Mucosa of gallbladder (tissue), 1 donor: ENCODE measurements around the gene MCF2. TPM values are rescaled to one million over a fixed set of nuclear protein-coding genes. Genes with fewer than 3 reads are reported as not detected.
"Not testable (repeated sequence)": the region's sequence is repeated elsewhere in the genome, so short reads cannot be mapped to it uniquely, and the experiment has no call there.

ENCODE experiments used
- DNase-seq: peaks from one replicate; pipeline ENCODE4 v3.0.0-alpha.2; 2020; ENCODE audit warnings: low spot score
- total RNA-seq: library from RNA; stranded (reverse); gene quantifications from one replicate; pipeline ENCODE4 v1.2.1, GENCODE V29; 2021
- donor health status: DM: no; HTN: no; CAD: no.

The MCF2 gene, protein sequence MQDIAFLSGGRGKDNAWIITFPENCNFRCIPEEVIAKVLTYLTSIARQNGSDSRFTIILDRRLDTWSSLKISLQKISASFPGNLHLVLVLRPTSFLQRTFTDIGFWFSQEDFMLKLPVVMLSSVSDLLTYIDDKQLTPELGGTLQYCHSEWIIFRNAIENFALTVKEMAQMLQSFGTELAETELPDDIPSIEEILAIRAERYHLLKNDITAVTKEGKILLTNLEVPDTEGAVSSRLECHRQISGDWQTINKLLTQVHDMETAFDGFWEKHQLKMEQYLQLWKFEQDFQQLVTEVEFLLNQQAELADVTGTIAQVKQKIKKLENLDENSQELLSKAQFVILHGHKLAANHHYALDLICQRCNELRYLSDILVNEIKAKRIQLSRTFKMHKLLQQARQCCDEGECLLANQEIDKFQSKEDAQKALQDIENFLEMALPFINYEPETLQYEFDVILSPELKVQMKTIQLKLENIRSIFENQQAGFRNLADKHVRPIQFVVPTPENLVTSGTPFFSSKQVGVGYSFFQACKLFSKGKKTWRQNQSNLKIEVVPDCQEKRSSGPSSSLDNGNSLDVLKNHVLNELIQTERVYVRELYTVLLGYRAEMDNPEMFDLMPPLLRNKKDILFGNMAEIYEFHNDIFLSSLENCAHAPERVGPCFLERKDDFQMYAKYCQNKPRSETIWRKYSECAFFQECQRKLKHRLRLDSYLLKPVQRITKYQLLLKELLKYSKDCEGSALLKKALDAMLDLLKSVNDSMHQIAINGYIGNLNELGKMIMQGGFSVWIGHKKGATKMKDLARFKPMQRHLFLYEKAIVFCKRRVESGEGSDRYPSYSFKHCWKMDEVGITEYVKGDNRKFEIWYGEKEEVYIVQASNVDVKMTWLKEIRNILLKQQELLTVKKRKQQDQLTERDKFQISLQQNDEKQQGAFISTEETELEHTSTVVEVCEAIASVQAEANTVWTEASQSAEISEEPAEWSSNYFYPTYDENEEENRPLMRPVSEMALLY
- 3.3 TPM for total RNA-seq

DNA sequence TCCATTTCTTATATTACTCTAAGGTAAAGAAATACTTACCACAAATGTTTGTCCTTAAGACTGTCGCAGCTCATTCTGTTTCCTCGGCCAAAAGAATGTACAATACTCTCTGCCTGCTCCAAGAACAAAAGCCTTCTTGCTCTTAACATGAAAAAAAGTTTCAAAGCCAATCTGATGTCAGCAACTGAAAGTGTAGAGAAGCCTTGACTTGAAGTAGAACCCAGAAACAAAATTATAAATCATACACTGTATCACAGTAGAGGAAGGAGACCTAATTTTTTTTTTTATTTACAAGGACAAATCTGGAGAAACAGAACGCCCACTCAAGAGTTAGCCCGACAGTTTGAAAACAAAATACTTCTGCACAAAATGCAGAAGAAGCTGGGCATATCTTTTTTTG, at the start of gene MCF2:
Gene MCF2, minus strand, starts transcription at position 101 of the 400 bp plus-strand sequence. CDS start 56,423 bp downstream, outside the sequence.
- no peak for DNase-seq

DNA sequence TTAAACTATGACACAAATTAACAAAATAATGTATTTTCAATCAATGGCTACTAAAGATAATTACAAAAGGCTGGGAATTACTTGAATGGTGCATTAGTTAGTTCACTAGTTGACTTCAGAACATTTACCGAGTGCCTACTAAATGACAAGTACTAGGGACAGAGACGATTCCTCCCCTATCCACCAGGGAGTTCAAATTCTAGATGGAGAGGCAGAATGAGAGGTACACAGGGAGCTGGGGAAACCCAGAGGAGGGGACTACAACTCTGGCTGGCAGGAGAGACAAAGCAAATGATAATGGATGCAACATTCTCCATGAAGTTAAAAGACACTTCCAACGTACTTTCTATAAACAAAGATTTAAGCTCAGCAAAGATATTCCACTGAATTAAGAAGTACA, 43.1 kb upstream of the MCF2 start:
- no peak for DNase-seq

DNA sequence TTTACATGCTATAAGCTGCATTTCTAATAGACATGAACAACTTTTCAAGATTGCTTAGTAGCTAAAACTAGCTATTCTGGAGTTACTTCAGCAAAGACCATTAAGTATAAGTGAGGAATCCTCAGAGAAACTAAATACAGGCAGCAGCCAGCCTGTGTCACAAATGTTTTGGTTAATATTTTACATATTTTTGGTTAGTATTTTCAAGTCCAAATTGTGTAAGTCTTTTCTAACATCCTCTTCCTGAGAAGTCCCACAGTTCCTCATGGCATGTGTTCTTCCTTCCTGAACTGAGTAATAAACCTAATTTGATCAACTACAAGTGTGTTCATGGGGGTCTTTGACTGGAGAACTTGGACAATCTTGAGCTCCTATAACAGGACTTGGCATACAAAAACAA, 42.4 kb upstream of the MCF2 start:
- no peak for DNase-seq

GRCh38 chrX:139739138-139739537, 31.2 kb upstream of the MCF2 start:
- DNase-seq, result no peak

GRCh38 chrX:139738581-139738980, 30.6 kb upstream of the MCF2 start:
- no peak for DNase-seq

DNA sequence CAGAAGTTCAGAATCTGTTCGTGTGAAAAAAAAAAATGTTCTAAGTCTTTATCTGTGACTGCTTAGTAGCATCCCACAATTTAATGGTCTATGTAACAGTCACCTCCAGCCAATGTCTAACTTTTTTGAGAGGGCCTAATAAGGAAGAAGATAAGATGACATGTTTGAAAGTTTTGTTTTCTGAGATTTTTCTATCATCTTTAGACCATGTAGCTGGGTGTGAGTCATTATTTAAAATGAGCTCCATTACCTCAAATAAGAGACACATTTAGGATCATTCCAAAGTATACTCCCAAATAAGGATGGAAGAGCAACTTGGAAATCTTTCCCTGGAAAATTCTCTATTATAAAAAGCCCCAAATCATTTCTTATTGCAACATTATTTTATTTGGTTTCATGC, 28.2 kb upstream of the MCF2 start:
- DNase-seq, result no peak

DNA sequence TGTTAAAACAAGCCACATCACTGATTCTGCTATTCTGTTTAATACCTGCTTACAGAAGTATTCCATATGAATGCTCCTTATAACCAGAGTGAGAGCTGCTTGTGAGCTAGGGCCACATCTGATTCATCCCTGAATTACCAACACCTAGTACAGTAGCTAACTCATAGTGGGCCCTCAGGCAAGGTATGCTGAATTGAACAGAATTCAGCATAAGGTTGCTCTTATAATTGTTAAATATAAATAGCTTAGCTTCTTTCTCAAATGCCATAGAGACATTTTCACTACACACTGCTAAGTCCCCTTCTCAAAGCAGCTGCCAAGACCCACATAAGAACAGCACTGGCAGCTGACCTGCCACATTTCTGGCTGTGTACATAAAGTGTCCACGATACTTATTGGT, 27.0 kb upstream of the MCF2 start:
- no peak for DNase-seq

- no peak for DNase-seq
Observed at GRCh38 chrX:139725720-139726119, 17.8 kb upstream of the MCF2 start.

- no peak for DNase-seq
Observed at GRCh38 chrX:139724626-139725025, 16.7 kb upstream of the MCF2 start.

- no peak for DNase-seq
Observed at GRCh38 chrX:139720979-139721378, 13.0 kb upstream of the MCF2 start.

- DNase-seq, result no peak
Observed at GRCh38 chrX:139720136-139720535, 12.2 kb upstream of the MCF2 start.

DNA sequence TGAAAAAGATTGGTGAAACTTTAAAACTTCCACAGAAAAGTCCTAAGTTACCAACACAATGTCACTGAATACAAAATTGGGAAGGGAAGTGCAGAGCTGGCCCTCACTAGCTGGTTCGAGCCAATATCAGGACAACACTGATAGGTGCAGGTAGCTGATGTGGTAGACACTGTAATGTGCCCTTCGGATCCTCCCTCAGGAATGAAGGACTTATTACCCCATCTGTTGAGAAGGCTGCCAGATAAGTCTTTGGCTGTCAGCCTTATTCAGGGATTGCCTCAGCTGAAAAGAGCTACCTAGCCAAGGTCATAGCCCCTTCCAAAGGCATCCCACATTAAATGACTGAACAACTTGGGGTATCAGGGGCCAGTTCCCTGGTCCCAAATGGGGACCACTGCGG, 5.3 kb downstream of the MCF2 start:
- no peak for DNase-seq

DNA sequence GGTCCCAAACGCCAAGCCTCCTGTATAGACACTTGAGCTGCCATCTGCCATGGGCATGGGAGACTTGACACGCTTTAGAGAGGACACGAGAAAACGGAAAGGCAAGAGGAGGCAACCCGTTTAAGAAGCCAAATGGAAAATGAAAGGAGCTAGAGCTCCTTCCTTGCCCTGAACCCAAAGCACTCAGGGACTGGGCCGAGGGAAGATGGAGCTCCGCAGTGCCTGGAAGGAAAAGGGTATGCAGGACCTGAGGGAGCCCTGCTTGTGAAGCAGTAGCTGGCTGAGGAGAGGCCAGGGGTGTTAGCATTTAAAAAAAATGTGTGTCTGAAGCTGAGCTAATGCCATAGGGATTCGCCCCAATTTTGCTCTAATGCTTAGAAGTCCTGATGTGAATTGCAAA, 15.1 kb downstream of the MCF2 start:
- DNase-seq, result no peak

- no peak for DNase-seq
Observed at GRCh38 chrX:139692506-139692849, 15.5 kb downstream of the MCF2 start.

GRCh38 chrX:139691843-139692505, 16.0 kb downstream of the MCF2 start:
- DNase-seq, result no peak

DNA sequence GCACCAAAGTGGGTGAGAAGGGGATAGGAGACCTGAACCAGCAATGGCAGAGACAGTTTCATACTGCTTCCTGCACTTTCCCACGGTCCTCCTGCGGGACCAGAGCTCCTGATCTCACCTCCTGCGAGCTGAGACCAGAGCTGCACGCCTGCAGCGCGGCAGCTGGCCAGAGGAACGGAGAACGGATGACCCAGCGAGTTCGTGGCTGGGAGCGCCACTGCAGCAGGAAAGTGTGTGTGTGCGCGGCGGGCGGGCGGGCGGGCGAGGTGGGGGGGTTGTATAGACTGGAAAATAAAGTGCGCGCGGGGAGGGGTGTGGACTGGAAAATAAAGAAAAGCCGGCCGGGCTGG, 16.5 kb downstream of the MCF2 start:
- no peak for DNase-seq

DNA sequence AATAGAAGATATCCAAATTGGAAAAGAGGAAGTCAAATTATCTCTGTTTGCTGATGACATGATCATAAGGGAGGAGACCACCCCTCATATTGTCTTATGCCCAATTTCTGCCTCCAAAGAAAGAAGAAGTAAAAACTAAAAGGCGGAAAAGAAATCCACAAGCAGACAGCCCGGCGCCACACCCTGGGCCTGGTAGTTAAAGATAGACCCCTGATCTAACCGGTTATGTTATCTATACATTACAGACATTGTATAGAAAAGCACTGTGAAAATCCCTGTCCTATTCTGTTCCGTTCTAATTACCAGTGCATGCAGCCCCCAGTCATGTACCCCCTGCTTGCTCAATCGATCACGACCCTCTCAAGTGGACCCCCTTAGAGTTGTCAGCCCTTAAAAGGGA, 22.8 kb downstream of the MCF2 start:
- not testable (repeated sequence) for DNase-seq

GRCh38 chrX:139680356-139680755, 27.6 kb downstream of the MCF2 start:
- DNase-seq, result no peak

GRCh38 chrX:139647597-139647996, 60.4 kb downstream of the MCF2 start:
- DNase-seq, result no peak

DNA sequence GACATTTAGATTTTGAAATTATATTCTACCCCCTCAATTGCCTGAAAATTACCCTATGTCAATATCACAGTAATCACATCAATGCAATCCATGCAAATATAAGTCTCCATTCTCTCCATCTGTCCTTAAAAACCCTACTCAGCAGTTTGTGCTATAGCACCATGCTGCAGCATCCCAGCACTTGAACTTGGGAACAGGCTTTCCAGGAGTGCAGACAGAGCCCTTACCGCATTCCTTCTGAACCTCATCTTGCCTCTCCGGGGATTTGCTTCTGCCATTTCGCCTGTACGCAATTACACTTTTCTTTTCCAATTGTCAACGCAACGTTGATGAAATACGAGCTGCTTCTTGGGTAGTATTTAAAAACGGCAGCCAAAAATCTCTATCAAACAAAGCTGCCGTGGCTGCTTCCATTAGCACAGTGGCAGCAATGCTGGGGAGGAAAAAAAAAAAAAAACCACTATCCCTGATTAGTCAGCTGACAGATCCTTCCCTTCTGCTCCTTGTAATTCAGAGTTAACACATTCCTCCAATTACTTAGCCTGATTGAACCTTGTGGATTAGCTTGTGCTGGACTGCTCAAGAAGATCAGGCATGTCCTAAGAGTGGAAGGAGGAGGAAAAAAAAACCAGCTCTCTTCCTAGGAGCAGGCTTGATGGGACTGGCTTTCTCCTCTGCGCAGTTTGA, 65.6 kb downstream of the MCF2 start:
- no peak for DNase-seq

DNA sequence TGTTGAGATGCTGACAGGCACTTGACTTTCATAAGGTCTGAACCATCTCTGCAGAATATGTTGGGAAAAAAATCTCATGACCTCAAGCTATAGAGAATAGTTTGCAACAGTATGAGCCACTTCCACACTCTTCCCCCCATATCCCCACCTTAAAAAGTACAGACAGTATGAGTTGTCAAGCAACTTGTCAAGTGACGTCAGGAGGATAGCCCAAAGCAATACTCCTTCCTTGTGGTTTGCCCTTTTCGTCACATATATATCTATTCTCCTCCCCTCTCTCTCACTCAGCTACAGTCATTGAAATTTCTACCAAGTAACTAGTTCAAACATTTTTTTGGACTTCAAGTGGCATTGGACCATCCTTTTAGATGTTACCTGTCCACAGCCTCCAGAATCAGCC, 67.7 kb downstream of the MCF2 start:
- DNase-seq, result no peak

- DNase-seq, result no peak
Observed at GRCh38 chrX:139639253-139639652, 68.7 kb downstream of the MCF2 start.
